A673 (cell line): ENCODE measurements around the gene PBOV1.

Experiments
- EZH2 ChIP-seq: fragments of 200-600 bp; sonication (generic); IDR thresholded peaks from 2 replicates; pipeline ENCODE4 v1.6.1; 2017; ENCODE audit warnings: borderline replicate concordance, low read depth, mild to moderate bottlenecking, mixed read lengths, antibody characterized with exemption, low read length; ENCODE audit not compliant: poor library complexity, severe bottlenecking
- TF ChIP-seq, protein P1 (sequence below): fragments of 300-800, 200-600 bp; sonication (generic); conservative IDR thresholded peaks from 2 replicates; pipeline ENCODE4 v1.5.1; 2017; ENCODE audit warnings: low read depth, mild to moderate bottlenecking, antibody characterized with exemption, low read length, moderate library complexity, mixed read lengths

GRCh38 chr6:138237463-138237862 lies 19.2 kb upstream of the PBOV1 start:
- TF ChIP-seq, protein P1, sequence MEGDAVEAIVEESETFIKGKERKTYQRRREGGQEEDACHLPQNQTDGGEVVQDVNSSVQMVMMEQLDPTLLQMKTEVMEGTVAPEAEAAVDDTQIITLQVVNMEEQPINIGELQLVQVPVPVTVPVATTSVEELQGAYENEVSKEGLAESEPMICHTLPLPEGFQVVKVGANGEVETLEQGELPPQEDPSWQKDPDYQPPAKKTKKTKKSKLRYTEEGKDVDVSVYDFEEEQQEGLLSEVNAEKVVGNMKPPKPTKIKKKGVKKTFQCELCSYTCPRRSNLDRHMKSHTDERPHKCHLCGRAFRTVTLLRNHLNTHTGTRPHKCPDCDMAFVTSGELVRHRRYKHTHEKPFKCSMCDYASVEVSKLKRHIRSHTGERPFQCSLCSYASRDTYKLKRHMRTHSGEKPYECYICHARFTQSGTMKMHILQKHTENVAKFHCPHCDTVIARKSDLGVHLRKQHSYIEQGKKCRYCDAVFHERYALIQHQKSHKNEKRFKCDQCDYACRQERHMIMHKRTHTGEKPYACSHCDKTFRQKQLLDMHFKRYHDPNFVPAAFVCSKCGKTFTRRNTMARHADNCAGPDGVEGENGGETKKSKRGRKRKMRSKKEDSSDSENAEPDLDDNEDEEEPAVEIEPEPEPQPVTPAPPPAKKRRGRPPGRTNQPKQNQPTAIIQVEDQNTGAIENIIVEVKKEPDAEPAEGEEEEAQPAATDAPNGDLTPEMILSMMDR = no peak
- no peak for TF ChIP-seq EZH2
